HepG2 (cell line): ENCODE measurements around the gene PHYH. TPM values are rescaled to one million over a fixed set of nuclear protein-coding genes. Genes with fewer than 3 reads are reported as not detected.

Source experiments
- DZIP1 ChIP-seq: sonication (generic); formaldehyde crosslinking; IDR thresholded peaks from 2 replicates; pipeline ENCODE4 v1.5.0; 2020; ENCODE audit warnings: mild to moderate bottlenecking, missing genetic modification reagents
- ETS1 ChIP-seq: sonication (generic); formaldehyde crosslinking; IDR thresholded peaks from 2 replicates; pipeline ENCODE4 v1.4.0; 2020; ENCODE audit warnings: missing genetic modification reagents
- FOXC1 ChIP-seq: sonication (generic); formaldehyde crosslinking; IDR thresholded peaks from 2 replicates; pipeline ENCODE4 v1.8.0; 2022; ENCODE audit warnings: mild to moderate bottlenecking, missing genetic modification reagents, borderline replicate concordance
- HBP1 ChIP-seq: IDR thresholded peaks from 2 replicates; pipeline ENCODE4 v1.6.1; 2016; ENCODE audit warnings: low read depth, control low read depth
- IRF9 ChIP-seq: sonication (generic); formaldehyde crosslinking; IDR thresholded peaks from 2 replicates; pipeline ENCODE4 v1.8.0; 2022; ENCODE audit warnings: missing genetic modification reagents, mild to moderate bottlenecking, borderline replicate concordance
- MIXL1 ChIP-seq: IDR thresholded peaks from 2 replicates; pipeline ENCODE4 v1.6.1; 2016
- NFYB ChIP-seq: sonication (generic); formaldehyde crosslinking; IDR thresholded peaks from 2 replicates; pipeline ENCODE4 v1.4.0; 2020; ENCODE audit warnings: missing genetic modification reagents
- NR1H2 ChIP-seq: sonication (generic); formaldehyde crosslinking; IDR thresholded peaks from 2 replicates; pipeline ENCODE4 v1.8.1; 2022; ENCODE audit warnings: low read depth, missing genetic modification reagents, borderline replicate concordance
- ZC3H13 ChIP-seq: sonication (generic); formaldehyde crosslinking; IDR thresholded peaks from 2 replicates; pipeline ENCODE4 v1.8.1; 2023; ENCODE audit warnings: mild to moderate bottlenecking, missing genetic modification reagents, moderate library complexity
- ZFP37 ChIP-seq: sonication (generic); formaldehyde crosslinking; IDR thresholded peaks from 2 replicates; pipeline ENCODE4 v1.4.0; 2020; ENCODE audit warnings: missing genetic modification reagents, borderline replicate concordance
- ZFP90 ChIP-seq: sonication (generic); formaldehyde crosslinking; IDR thresholded peaks from 2 replicates; pipeline ENCODE4 v1.8.0; 2022; ENCODE audit warnings: missing genetic modification reagents, mild to moderate bottlenecking, inconsistent platforms, borderline replicate concordance
- ZFX ChIP-seq: sonication (generic); formaldehyde crosslinking; IDR thresholded peaks from 2 replicates; pipeline ENCODE4 v1.4.0; 2020; ENCODE audit warnings: mild to moderate bottlenecking, low read depth, missing genetic modification reagents, moderate library complexity
- ZNF124 ChIP-seq: sonication (generic); formaldehyde crosslinking; IDR thresholded peaks from 2 replicates; pipeline ENCODE4 v1.4.0; 2020; ENCODE audit warnings: missing genetic modification reagents
- ZNF234 ChIP-seq: sonication (generic); formaldehyde crosslinking; conservative IDR thresholded peaks from 2 replicates; pipeline ENCODE4 v1.5.1; 2020; ENCODE audit warnings: mild to moderate bottlenecking, missing genetic modification reagents
- ZNF251 ChIP-seq: sonication (generic); formaldehyde crosslinking; IDR thresholded peaks from 2 replicates; pipeline ENCODE4 v1.9.0; 2021; ENCODE audit warnings: mild to moderate bottlenecking, missing genetic modification reagents
- ZNF256 ChIP-seq: sonication (generic); formaldehyde crosslinking; conservative IDR thresholded peaks from 2 replicates; pipeline ENCODE4 v1.4.0; 2020; ENCODE audit warnings: missing genetic modification reagents
- ZNF354B ChIP-seq: sonication (generic); formaldehyde crosslinking; IDR thresholded peaks from 2 replicates; pipeline ENCODE4 v1.8.0; 2022; ENCODE audit warnings: mild to moderate bottlenecking, missing genetic modification reagents
- ZNF563 ChIP-seq: sonication (generic); formaldehyde crosslinking; IDR thresholded peaks from 2 replicates; pipeline ENCODE4 v1.8.0; 2022; ENCODE audit warnings: mild to moderate bottlenecking, moderate library complexity, missing genetic modification reagents
- ZNF780A ChIP-seq: sonication (generic); formaldehyde crosslinking; IDR thresholded peaks from 2 replicates; pipeline ENCODE4 v1.8.0; 2022; ENCODE audit warnings: mild to moderate bottlenecking, missing genetic modification reagents, moderate library complexity
- polyA plus RNA-seq, 8 experiments: library from polyadenylated mRNA; depleted of rRNA in 3 of 8; stranded (reverse) in 7 of 8; unstranded in 1 of 8; fragments of >200 nt; fragmentation: Illumina TruSeq in 4 of 8; extraction: Trizol in 4 of 8; gene quantifications; 2 replicates each; pipeline versions ENCODE4 v1.2.1 to v1.2.3, GENCODE V29; 2011 to 2016; ENCODE audit warnings: low read depth in 4 of 8, missing spikeins in 1 of 8, mixed read lengths in 1 of 8; ENCODE audit not compliant: insufficient read depth in 1 of 8
- total RNA-seq, 5 experiments: library from RNA; depleted of rRNA; stranded (reverse); fragments of >200 nt; fragmentation: Illumina TruSeq; extraction: Trizol; gene quantifications; 2 replicates each; pipeline ENCODE4 v1.2.3, GENCODE V29; 2016; ENCODE audit warnings: low read depth in 1 of 5
- TF ChIP-seq, protein P1 (sequence below): sonication (generic); formaldehyde crosslinking; IDR thresholded peaks from 2 replicates; pipeline ENCODE4 v1.8.0; 2022; ENCODE audit warnings: mild to moderate bottlenecking, missing genetic modification reagents, moderate library complexity
- TF ChIP-seq, protein P2 (sequence below): sonication (generic); formaldehyde crosslinking; conservative IDR thresholded peaks from 2 replicates; pipeline ENCODE4 v1.8.0; 2022; ENCODE audit warnings: mild to moderate bottlenecking, moderate library complexity, missing genetic modification reagents

Gene PHYH
- total and polyA plus RNA-seq, 2 of the 13 experiments (the other 11 are each of a cell fraction or from before 2014, with no cell fraction given) = 27.2 to 34.5 TPM

DNA sequence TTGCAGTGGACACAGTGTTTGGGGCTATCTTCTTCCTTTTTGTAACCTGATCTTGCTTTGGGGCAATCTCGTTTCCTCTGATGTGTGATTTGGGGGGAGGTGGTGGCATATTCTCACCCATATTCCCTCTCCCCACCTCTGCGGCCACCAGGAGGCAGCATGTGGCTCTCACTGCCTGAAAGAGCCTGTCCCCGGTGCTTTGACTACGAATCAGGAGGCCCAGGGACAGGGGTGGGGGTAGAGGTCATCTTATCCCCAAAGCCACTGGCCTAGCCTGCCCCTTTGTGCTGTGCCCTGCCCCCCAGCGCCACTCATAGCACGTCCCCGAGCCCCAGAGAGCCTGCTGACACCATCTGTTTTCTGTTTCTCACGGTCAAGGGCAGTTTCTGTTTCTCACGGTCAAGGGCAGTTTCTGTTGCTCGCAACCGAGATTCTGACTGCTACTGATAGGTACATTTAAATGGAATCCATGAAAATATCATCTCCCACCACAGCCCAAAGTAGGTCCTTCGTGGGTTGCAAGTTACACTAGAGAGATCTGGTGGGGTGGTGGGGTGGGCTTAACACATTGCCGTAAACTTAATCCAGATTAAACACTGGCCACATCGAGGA, 28.2 kb downstream of the PHYH start (continued):
- TF ChIP-seq, protein P1, sequence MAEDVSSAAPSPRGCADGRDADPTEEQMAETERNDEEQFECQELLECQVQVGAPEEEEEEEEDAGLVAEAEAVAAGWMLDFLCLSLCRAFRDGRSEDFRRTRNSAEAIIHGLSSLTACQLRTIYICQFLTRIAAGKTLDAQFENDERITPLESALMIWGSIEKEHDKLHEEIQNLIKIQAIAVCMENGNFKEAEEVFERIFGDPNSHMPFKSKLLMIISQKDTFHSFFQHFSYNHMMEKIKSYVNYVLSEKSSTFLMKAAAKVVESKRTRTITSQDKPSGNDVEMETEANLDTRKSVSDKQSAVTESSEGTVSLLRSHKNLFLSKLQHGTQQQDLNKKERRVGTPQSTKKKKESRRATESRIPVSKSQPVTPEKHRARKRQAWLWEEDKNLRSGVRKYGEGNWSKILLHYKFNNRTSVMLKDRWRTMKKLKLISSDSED (CRISPR knock-in tag) = no peak
- TF ChIP-seq ZNF124 (CRISPR knock-in tag) = 0 out of 2 replicates have a peak, but pooled peaks have one; percentile 33
- no peak for TF ChIP-seq DZIP1
- TF ChIP-seq FOXC1 = no peak
- no peak for TF ChIP-seq ZNF563 (CRISPR knock-in tag)
- no peak for TF ChIP-seq ETS1 (CRISPR knock-in tag)
- TF ChIP-seq HBP1 (CRISPR knock-in tag) = no peak
- TF ChIP-seq IRF9 = no peak
- peak; percentile 33; the same call in 1 of the 2 replicates for TF ChIP-seq MIXL1 (CRISPR knock-in tag)
- no peak for TF ChIP-seq ZNF234 (CRISPR knock-in tag)
- no peak for TF ChIP-seq ZNF256 (CRISPR knock-in tag)
- no peak for TF ChIP-seq ZNF251
- TF ChIP-seq ZFP37 = no peak
- no peak for TF ChIP-seq NR1H2
- TF ChIP-seq ZFP90 (CRISPR knock-in tag) = 0 out of 2 replicates have a peak, but pooled peaks have one; percentile 41
- no peak for TF ChIP-seq NFYB (CRISPR knock-in tag)
- TF ChIP-seq ZNF780A (CRISPR knock-in tag) = no peak
- TF ChIP-seq ZFX (CRISPR knock-in tag) = peak; percentile 70
- TF ChIP-seq, protein P2, sequence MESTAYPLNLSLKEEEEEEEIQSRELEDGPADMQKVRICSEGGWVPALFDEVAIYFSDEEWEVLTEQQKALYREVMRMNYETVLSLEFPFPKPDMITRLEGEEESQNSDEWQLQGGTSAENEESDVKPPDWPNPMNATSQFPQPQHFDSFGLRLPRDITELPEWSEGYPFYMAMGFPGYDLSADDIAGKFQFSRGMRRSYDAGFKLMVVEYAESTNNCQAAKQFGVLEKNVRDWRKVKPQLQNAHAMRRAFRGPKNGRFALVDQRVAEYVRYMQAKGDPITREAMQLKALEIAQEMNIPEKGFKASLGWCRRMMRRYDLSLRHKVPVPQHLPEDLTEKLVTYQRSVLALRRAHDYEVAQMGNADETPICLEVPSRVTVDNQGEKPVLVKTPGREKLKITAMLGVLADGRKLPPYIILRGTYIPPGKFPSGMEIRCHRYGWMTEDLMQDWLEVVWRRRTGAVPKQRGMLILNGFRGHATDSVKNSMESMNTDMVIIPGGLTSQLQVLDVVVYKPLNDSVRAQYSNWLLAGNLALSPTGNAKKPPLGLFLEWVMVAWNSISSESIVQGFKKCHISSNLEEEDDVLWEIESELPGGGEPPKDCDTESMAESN (CRISPR knock-in tag) = no peak
- no peak for TF ChIP-seq ZNF354B (CRISPR knock-in tag)
- peak; percentile 67; the same call in 1 of the 2 replicates for TF ChIP-seq ZC3H13 (CRISPR knock-in tag)
